H1 (cell line): ENCODE measurements around the gene COG3.

ENCODE experiments used
- BRCA1 ChIP-seq: IDR thresholded peaks from 2 replicates; pipeline ENCODE4 v1.6.1; 2012; ENCODE audit warnings: low read depth, low read length, improper control_type of control experiment
- EZH2 ChIP-seq: fragments of 200-600 bp; sonication (generic); IDR thresholded peaks from 2 replicates; pipeline ENCODE4 v1.7.1; 2012; ENCODE audit warnings: low read depth, mild to moderate bottlenecking, moderate library complexity, low read length, inconsistent platforms; ENCODE audit not compliant: severe bottlenecking
- KDM5A ChIP-seq: fragments of 200-600 bp; IDR thresholded peaks from 2 replicates; pipeline ENCODE4 v1.7.1; 2012; ENCODE audit warnings: mild to moderate bottlenecking, low read length, inconsistent platforms, mixed read lengths
- POLR2AphosphoS5 ChIP-seq: IDR thresholded peaks from 2 replicates; pipeline ENCODE4 v1.6.1; 2011; ENCODE audit warnings: low read depth, low read length
- TF ChIP-seq, protein P1 (sequence below), 3 experiments: IDR thresholded peaks; 1 replicate in 2 of 3; 2 replicates in 1 of 3; pipeline versions ENCODE4 v1.5.1 to v1.6.1; 2011; ENCODE audit warnings: low read length in 3 of 3, mild to moderate bottlenecking in 3 of 3, inconsistent platforms in 2 of 3, low read depth in 1 of 3, moderate library complexity in 1 of 3; ENCODE audit not compliant: insufficient read depth in 1 of 3; ENCODE audit errors: control extremely low read depth in 1 of 3
- TF ChIP-seq, protein P2 (sequence below): IDR thresholded peaks from 2 replicates; pipeline ENCODE4 v1.6.1; 2012; ENCODE audit warnings: inconsistent platforms

DNA sequence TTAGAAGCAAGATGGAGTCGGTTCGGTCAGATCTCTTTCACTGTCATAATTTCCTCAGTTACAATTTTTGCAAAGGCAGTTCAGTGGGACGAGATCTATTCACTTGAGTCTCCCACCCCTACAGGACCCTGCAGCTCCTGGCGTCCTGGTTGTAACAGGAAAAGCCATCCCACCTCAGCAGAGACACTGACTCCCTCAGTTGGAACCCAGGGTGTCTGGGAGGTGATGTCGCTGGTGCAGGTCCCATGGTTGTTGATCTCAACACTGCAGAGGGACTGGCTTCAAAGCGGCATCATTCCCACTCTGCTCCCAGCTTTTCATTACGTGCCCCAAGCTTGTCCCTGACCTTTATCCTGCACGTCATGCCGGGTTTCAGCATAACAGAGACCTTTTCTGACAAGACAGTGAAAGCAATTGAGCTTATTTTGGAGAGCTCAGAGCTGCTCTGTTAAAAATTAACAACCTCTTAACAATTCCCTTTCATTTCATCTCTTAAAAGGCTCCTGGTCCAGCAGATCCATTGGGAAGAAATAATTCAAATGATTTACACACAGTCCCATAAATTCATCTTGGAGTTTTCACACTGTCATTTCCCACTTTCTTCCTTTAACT lies 17.6 kb upstream of the COG3 start:
- no peak for TF ChIP-seq EZH2
- TF ChIP-seq, protein P1, sequence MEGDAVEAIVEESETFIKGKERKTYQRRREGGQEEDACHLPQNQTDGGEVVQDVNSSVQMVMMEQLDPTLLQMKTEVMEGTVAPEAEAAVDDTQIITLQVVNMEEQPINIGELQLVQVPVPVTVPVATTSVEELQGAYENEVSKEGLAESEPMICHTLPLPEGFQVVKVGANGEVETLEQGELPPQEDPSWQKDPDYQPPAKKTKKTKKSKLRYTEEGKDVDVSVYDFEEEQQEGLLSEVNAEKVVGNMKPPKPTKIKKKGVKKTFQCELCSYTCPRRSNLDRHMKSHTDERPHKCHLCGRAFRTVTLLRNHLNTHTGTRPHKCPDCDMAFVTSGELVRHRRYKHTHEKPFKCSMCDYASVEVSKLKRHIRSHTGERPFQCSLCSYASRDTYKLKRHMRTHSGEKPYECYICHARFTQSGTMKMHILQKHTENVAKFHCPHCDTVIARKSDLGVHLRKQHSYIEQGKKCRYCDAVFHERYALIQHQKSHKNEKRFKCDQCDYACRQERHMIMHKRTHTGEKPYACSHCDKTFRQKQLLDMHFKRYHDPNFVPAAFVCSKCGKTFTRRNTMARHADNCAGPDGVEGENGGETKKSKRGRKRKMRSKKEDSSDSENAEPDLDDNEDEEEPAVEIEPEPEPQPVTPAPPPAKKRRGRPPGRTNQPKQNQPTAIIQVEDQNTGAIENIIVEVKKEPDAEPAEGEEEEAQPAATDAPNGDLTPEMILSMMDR (IDR thresholded peaks at IDR 0.05; ENCODE audit: control extremely low read depth in 1 of 3, insufficient read depth in 1 of 3, low read depth in 1 of 3, low read length in 3 of 3), result no peak
- TF ChIP-seq KDM5A, result no peak
- no peak for TF ChIP-seq BRCA1
- TF ChIP-seq POLR2AphosphoS5, result no peak
- TF ChIP-seq, protein P2, sequence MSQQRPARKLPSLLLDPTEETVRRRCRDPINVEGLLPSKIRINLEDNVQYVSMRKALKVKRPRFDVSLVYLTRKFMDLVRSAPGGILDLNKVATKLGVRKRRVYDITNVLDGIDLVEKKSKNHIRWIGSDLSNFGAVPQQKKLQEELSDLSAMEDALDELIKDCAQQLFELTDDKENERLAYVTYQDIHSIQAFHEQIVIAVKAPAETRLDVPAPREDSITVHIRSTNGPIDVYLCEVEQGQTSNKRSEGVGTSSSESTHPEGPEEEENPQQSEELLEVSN, result no peak
